Gastrocnemius medialis (tissue), 4 donors: Measurements from ENCODE around the gene CERCAM. TPM values are rescaled to one million over a fixed set of nuclear protein-coding genes. Genes with fewer than 3 reads are reported as not detected.

ENCODE experiments used
- ATAC-seq, 2 donors: fragments of 150-250 bp; one replicate each; pipeline ENCODE4 v1.9.1; 2016
- DNase-seq, 2 donors: peaks; one replicate each; pipeline ENCODE4 v3.0.0-alpha.2; 2019
- H3K27ac ChIP-seq, 4 donors: fragments of 200-600 bp; sonication (generic); 1 replicate in 1 of 4; 2 replicates in 3 of 4; pipeline ENCODE4 v1.5.1; 2016 to 2018; ENCODE audit warnings: mild to moderate bottlenecking in 2 of 4, moderate library complexity in 1 of 4
- H3K27me3 ChIP-seq, 3 donors: fragments of 200-600 bp; sonication (generic) in 2 of 3; 1 replicate in 1 of 3; 2 replicates in 2 of 3; pipeline versions ENCODE4 v1.5.1 to v1.6.0; 2016 to 2019; ENCODE audit warnings: mild to moderate bottlenecking in 1 of 3, moderate library complexity in 1 of 3
- H3K36me3 ChIP-seq, 2 donors: fragments of 200-600 bp; sonication (generic) in 1 of 2; one replicate each; pipeline ENCODE4 v1.5.1; 2017 to 2018
- H3K4me1 ChIP-seq, 2 donors: fragments of 200-600 bp; sonication (generic) in 1 of 2; one replicate each; pipeline ENCODE4 v1.5.1; 2016 to 2017; ENCODE audit warnings: mild to moderate bottlenecking in 2 of 2
- H3K4me3 ChIP-seq, 4 donors: fragments of 200-600 bp; sonication (generic) in 3 of 4; 1 replicate in 1 of 4; 2 replicates in 3 of 4; pipeline ENCODE4 v1.5.1; 2016 to 2019; ENCODE audit warnings: mild to moderate bottlenecking in 2 of 4
- H3K9me3 ChIP-seq, 3 donors: fragments of 200-600 bp; sonication (generic) in 2 of 3; 1 replicate in 1 of 3; 2 replicates in 2 of 3; pipeline ENCODE4 v1.5.1; 2016 to 2019
- CTCF ChIP-seq, 5 experiments: fragments of 450-650 bp in 3 of 5; fragments of 200-600 bp in 2 of 5; sonication (generic) in 2 of 5; IDR thresholded peaks in 4 of 5; conservative IDR thresholded peaks in 1 of 5; 1 replicate in 4 of 5; 2 replicates in 1 of 5; pipeline ENCODE4 v1.5.1; 2016 to 2019; ENCODE audit warnings: antibody characterized with exemption in 5 of 5, mild to moderate bottlenecking in 3 of 5, moderate library complexity in 3 of 5
- POLR2A ChIP-seq, 2 donors: fragments of 450-650 bp; IDR thresholded peaks; one replicate each; pipeline ENCODE4 v1.6.1; 2017; ENCODE audit warnings: antibody characterized with exemption in 2 of 2, mild to moderate bottlenecking in 2 of 2, moderate library complexity in 2 of 2
- in situ Hi-C, 4 donors: fragments of 200-750 bp; cut with MboI; loops; one replicate each; pipeline versions ENCODE4 v1.15.0 to v1.8.0; 2017; ENCODE audit warnings: low sequenced_read_pairs in 4 of 4
- intact Hi-C: fragments of 100-400 bp; cut with DNase I; formaldehyde crosslinking; loops from one replicate; pipeline ENCODE4 v1.15.1; 2023; ENCODE audit warnings: low total_unique reads
- total RNA-seq, 4 donors: library from RNA; depleted of rRNA; stranded (reverse); fragments of >200 nt; gene quantifications; one replicate each; pipeline versions ENCODE4 v1.1.0 to v1.2.3, GENCODE V29; 2016

The CERCAM gene
- total RNA-seq, 4 donors from 2014 or later, result 1.1 to 6.1 (median 2.3) TPM

DNA sequence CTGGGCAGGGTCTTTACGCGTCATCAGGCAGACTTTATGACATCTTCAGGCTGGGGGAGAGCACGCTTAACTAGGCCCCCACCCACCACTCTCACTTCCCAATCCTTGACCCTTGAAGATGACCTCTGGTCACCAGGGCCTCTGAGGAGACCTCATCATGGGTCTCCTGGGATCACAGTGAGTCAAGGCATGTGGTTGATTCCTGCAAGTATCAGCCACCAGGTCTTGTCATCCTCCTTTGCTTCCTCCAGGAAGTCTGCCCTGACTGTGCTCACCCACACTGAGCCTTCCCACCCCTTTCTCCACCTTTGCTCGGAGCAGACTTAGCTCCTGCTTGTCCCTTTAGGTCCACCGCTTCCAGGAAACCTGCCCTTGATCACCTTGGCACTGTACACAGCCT, 52.4 kb downstream of the CERCAM start:
- in situ Hi-C loops, result no loop called here
- Histone ChIP-seq H3K4me1 (no peaks in the 10 kb centered on the region), H3K36me3 (peaks cover 0 to 22% of the 10 kb centered on the region in 2 donors), H3K27me3 (no peaks in the 10 kb centered on the region), H3K9me3 (no peaks in the 10 kb centered on the region), H3K4me3 (no peak overlapping the region), H3K27ac (no peak overlapping the region)
- no peak for DNase-seq
- TF ChIP-seq CTCF (IDR thresholded peaks at IDR 0.05 in 4 of 5, conservative IDR thresholded peaks at IDR 0.05 in 1 of 5) (no peak), POLR2A (IDR thresholded peaks at IDR 0.05) (no peak)
- intact Hi-C loops, result no loop called here
- no peak for ATAC-seq

DNA sequence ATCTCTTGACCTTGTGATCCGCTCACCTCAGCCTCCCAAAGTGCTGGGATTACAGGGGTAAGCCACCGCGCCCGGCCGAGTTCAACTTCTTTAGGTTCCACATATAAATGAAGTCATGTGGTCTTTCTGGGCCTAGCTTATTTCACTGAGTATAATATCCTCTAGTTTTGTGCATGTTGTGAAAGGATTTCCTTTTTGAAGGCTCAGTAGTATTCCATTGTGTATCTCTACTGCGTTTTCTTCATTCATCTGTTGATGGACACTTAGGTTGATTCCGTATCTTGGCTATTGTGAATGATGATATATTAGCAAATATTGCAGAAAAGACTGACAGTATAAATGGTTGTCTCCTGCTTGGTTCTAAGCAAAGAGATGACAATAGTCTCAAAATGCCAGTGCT, 55.2 kb downstream of the CERCAM start:
- H3K9me3 ChIP-seq, result no peaks in the 10 kb centered on the region
- no peaks in the 10 kb centered on the region for H3K4me1 ChIP-seq
- ATAC-seq (no peak), DNase-seq (no peak)
- TF ChIP-seq POLR2A (IDR thresholded peaks at IDR 0.05) (no peak), CTCF (IDR thresholded peaks at IDR 0.05 in 4 of 5, conservative IDR thresholded peaks at IDR 0.05 in 1 of 5) (no peak)
- no peak overlapping the region for H3K27ac ChIP-seq
- intact Hi-C loops (no loop called here), in situ Hi-C loops (no loop called here)
- no peak overlapping the region for H3K4me3 ChIP-seq
- H3K27me3 ChIP-seq, result no peaks in the 10 kb centered on the region
- H3K36me3 ChIP-seq, result peaks cover 0 to 25% of the 10 kb centered on the region in 2 donors

- intact Hi-C loops (no loop called here), in situ Hi-C loops (no loop called here)
- Histone ChIP-seq H3K9me3 (no peaks in the 10 kb centered on the region), H3K4me1 (no peaks in the 10 kb centered on the region), H3K36me3 (peaks cover 0 to 19% of the 10 kb centered on the region in 2 donors), H3K27me3 (no peaks in the 10 kb centered on the region), H3K4me3 (no peak overlapping the region), H3K27ac (no peak overlapping the region)
- no peak for DNase-seq
- TF ChIP-seq POLR2A (IDR thresholded peaks at IDR 0.05) (no peak), CTCF (IDR thresholded peaks at IDR 0.05 in 4 of 5, conservative IDR thresholded peaks at IDR 0.05 in 1 of 5) (no peak)
- no peak for ATAC-seq
Measured at GRCh38 chr9:128479262-128479661, 58.6 kb downstream of the CERCAM start.

DNA sequence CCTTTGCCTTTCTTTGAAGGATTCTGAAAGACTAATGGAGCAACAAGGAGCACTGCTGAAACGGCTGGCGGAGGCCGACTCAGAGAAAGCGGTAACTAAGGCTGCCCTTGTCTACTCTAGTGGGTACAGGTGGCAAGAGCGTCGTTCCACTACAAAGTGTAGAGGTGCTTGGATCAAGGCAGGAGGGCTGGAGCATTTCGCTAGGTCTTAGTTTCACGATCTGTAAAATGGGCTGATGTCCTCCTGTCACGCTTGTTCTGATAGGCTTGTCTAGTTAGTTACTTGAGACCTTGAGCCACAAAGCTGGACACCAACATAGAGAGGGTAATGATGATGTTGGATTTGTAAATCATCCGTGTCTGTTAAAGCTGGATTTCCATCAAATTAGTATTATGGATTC, 60.9 kb downstream of the CERCAM start:
- intact Hi-C loops, result no loop called here
- no peak for ATAC-seq

More for the DNA sequence above, 60.9 kb downstream of the CERCAM start:
- no peaks in the 10 kb centered on the region for H3K27me3 ChIP-seq
- no peaks in the 10 kb centered on the region for H3K9me3 ChIP-seq
- H3K27ac ChIP-seq, result no peak overlapping the region
- in situ Hi-C loops, result no loop called here
- DNase-seq, result no peak
- no peak overlapping the region for H3K4me3 ChIP-seq
- H3K4me1 ChIP-seq, result no peaks in the 10 kb centered on the region
- H3K36me3 ChIP-seq, result peaks cover 0 to 10% of the 10 kb centered on the region in 2 donors
- TF ChIP-seq CTCF (IDR thresholded peaks at IDR 0.05 in 4 of 5, conservative IDR thresholded peaks at IDR 0.05 in 1 of 5) (no peak), POLR2A (IDR thresholded peaks at IDR 0.05) (no peak)
